Sigmoid colon (tissue), 7 donors: ENCODE results near the gene GRB2. TPM values are rescaled to one million over a fixed set of nuclear protein-coding genes. Genes with fewer than 3 reads are reported as not detected.
"Not testable (repeated sequence)": the region's sequence is repeated elsewhere in the genome, so short reads cannot be mapped to it uniquely, and the experiment has no call there.

Experiments
- DNase-seq: peaks from one replicate; pipeline ENCODE4 v3.0.0-alpha.2; 2019
- H3K27ac ChIP-seq, 4 donors: fragments of 200-600 bp; sonication (generic); one replicate each; pipeline ENCODE4 v1.5.1; 2016 to 2019; ENCODE audit warnings: mild to moderate bottlenecking in 1 of 4
- H3K27me3 ChIP-seq, 3 donors: fragments of 200-600 bp; sonication (generic); one replicate each; pipeline ENCODE4 v1.5.1; 2019; ENCODE audit warnings: mild to moderate bottlenecking in 1 of 3
- H3K36me3 ChIP-seq, 4 donors: fragments of 200-600 bp; sonication (generic); one replicate each; pipeline ENCODE4 v1.5.1; 2016 to 2019
- H3K4me1 ChIP-seq, 4 donors: fragments of 200-600 bp; sonication (generic); one replicate each; pipeline ENCODE4 v1.5.1; 2017 to 2019
- H3K4me3 ChIP-seq, 4 donors: fragments of 200-600 bp; sonication (generic); one replicate each; pipeline ENCODE4 v1.5.1; 2017 to 2019; ENCODE audit warnings: mild to moderate bottlenecking in 2 of 4, moderate library complexity in 1 of 4
- H3K9me3 ChIP-seq, 4 donors: fragments of 200-600 bp in 3 of 4; sonication (generic) in 3 of 4; one replicate each; pipeline versions ENCODE4 v1.5.1 to v1.6.1; 2013 to 2019
- CTCF ChIP-seq, 4 experiments: fragments of 450-650 bp in 3 of 4; fragments of 200-600 bp in 1 of 4; IDR thresholded peaks; one replicate each; pipeline ENCODE4 v1.5.1; 2016 to 2019; ENCODE audit warnings: antibody characterized with exemption in 4 of 4, mild to moderate bottlenecking in 3 of 4, moderate library complexity in 2 of 4
- EP300 ChIP-seq, 4 donors: sonication (generic); formaldehyde crosslinking; IDR thresholded peaks; one replicate each; pipeline ENCODE4 v1.6.1; 2017; ENCODE audit warnings: antibody characterized with exemption in 4 of 4
- POLR2A ChIP-seq, 2 donors: fragments of 450-650 bp; IDR thresholded peaks; one replicate each; pipeline ENCODE4 v1.6.1; 2016; ENCODE audit warnings: antibody characterized with exemption in 2 of 2, mild to moderate bottlenecking in 2 of 2, moderate library complexity in 2 of 2
- POLR2AphosphoS5 ChIP-seq, 4 donors: sonication (generic); formaldehyde crosslinking; IDR thresholded peaks; one replicate each; pipeline ENCODE4 v1.6.1; 2017; ENCODE audit warnings: antibody characterized with exemption in 4 of 4
- WGBS, 2 donors: extraction: QIAGEN DNeasy Blood & Tissue Kit; methylation state at CpG; one replicate each; pipeline ENCODE4 v1.1.7; 2013; 5-methylcytosine and 5-hydroxymethylcytosine counted together
- intact Hi-C: fragments of 100-400 bp; cut with DNase I; formaldehyde crosslinking; loops from one replicate; pipeline ENCODE4 v1.15.1; 2023
- polyA plus RNA-seq, 3 donors: library from polyadenylated mRNA; stranded (reverse); fragments of 200-250 nt; gene quantifications; one replicate each; pipeline ENCODE4 v1.2.3, GENCODE V29; 2013
- total RNA-seq, 4 donors: library from RNA; depleted of rRNA; stranded (reverse); fragments of >200 nt; gene quantifications; one replicate each; pipeline ENCODE4 v1.1.0, GENCODE V29; 2016
- donor health status: healthy with polysubstance abuse.
- donor health status: Bipolar disorder and iron deficiency.
- donor health status: healthy.

GRB2 gene
- total and polyA plus RNA-seq, 7 donors = 56.5 to 103 (median 81.3) TPM

- no peaks in the 10 kb centered on the region for H3K36me3 ChIP-seq
- no peaks in the 10 kb centered on the region for H3K27me3 ChIP-seq
- DNase-seq = no peak
- peaks cover 0 to 43% (median 31%) of the 10 kb centered on the region in 4 donors for H3K4me1 ChIP-seq
- H3K27ac ChIP-seq = no peak overlapping the region
- intact Hi-C loops = no loop called here
- H3K4me3 ChIP-seq = no peak overlapping the region
- TF ChIP-seq EP300 (IDR thresholded peaks at IDR 0.05) (no peak), POLR2A (IDR thresholded peaks at IDR 0.05) (no peak), CTCF (IDR thresholded peaks at IDR 0.05) (no peak), POLR2AphosphoS5 (IDR thresholded peaks at IDR 0.05) (no peak)
- 83 to 86% methylated on average over 5 of the region's 5 CpGs for WGBS, 2 donors
- H3K9me3 ChIP-seq = no peaks in the 10 kb centered on the region
These were observed 21.7 kb downstream of the GRB2 start for GRCh38 chr17:75383842-75384195.

- no peaks in the 10 kb centered on the region for H3K27me3 ChIP-seq
- no peaks in the 10 kb centered on the region for H3K9me3 ChIP-seq
- WGBS, 2 donors = 81 to 91% methylated on average over 3 of the region's 3 CpGs
- TF ChIP-seq POLR2A (IDR thresholded peaks at IDR 0.05) (no peak), CTCF (IDR thresholded peaks at IDR 0.05) (no peak), EP300 (IDR thresholded peaks at IDR 0.05) (no peak), POLR2AphosphoS5 (IDR thresholded peaks at IDR 0.05) (no peak)
- intact Hi-C loops = no loop called here
- peaks cover 0 to 39% (median 20%) of the 10 kb centered on the region in 4 donors for H3K4me1 ChIP-seq
- H3K27ac ChIP-seq = peak overlapping the region in 2 of 4 donors; percentile 18 to 46
- H3K4me3 ChIP-seq = no peak overlapping the region
- no peaks in the 10 kb centered on the region for H3K36me3 ChIP-seq
- DNase-seq = no peak
These were observed 24.7 kb downstream of the GRB2 start for GRCh38 chr17:75380750-75381149.

- H3K9me3 ChIP-seq = no peaks in the 10 kb centered on the region
- DNase-seq = no peak
- intact Hi-C loops = no loop called here
- peaks cover 0 to 39% (median 20%) of the 10 kb centered on the region in 4 donors for H3K4me1 ChIP-seq
- H3K27ac ChIP-seq = peak overlapping the region in 3 of 4 donors; percentile 16 to 46 (median 18)
- H3K36me3 ChIP-seq = no peaks in the 10 kb centered on the region
- no peak for TF ChIP-seq EP300 (IDR thresholded peaks at IDR 0.05)
- TF ChIP-seq CTCF (IDR thresholded peaks at IDR 0.05) = no peak
- no peaks in the 10 kb centered on the region for H3K27me3 ChIP-seq
- no peak overlapping the region for H3K4me3 ChIP-seq
These were observed 25.2 kb downstream of the GRB2 start for GRCh38 chr17:75380315-75380714.

- WGBS, 2 donors = 79 to 85% methylated on average over 1 of the region's 1 CpG
- intact Hi-C loops, H3K27me3 ChIP-seq, DNase-seq, H3K9me3 ChIP-seq, H3K4me3 ChIP-seq, H3K36me3 ChIP-seq: not testable (repeated sequence)
- H3K4me1 ChIP-seq = peaks cover 0 to 39% (median 20%) of the 10 kb centered on the region in 4 donors
- H3K27ac ChIP-seq = peak overlapping the region in 2 of 4 donors; percentile 18 to 46
These were observed 26.1 kb downstream of the GRB2 start for GRCh38 chr17:75379426-75379825.

GRCh38 chr17:75373280-75373679 is 32.2 kb downstream of the GRB2 start:
- Histone ChIP-seq H3K4me3 (no peak overlapping the region), H3K4me1 (peaks cover 0 to 42% (median 28%) of the 10 kb centered on the region in 4 donors), H3K9me3 (no peaks in the 10 kb centered on the region), H3K27ac (no peak overlapping the region), H3K36me3 (no peaks in the 10 kb centered on the region), H3K27me3 (no peaks in the 10 kb centered on the region)
- intact Hi-C loops = loop anchor here (5.0 kb wide), 1 partner anchor 41 kb away; no protein-coding TSS in a partner anchor
- no peak for DNase-seq
- WGBS, 2 donors = 80 to 83% methylated on average over 4 of the region's 4 CpGs
- TF ChIP-seq POLR2AphosphoS5 (IDR thresholded peaks at IDR 0.05) (no peak), POLR2A (IDR thresholded peaks at IDR 0.05) (no peak), EP300 (IDR thresholded peaks at IDR 0.05) (no peak), CTCF (IDR thresholded peaks at IDR 0.05) (no peak)
